HL-60 (cell line): Measurements from ENCODE around the gene RWDD1.

ENCODE experiments used
- DNase-seq, 2 experiments: peaks; one replicate each; pipeline ENCODE4 v3.0.0-alpha.2; 2010 to 2020; ENCODE audit warnings: low read depth in 1 of 2, low spot score in 1 of 2
- H3K27ac ChIP-seq: fragments of 250-450 bp; sonication (Bioruptor Pico); replicated peaks from 2 replicates; pipeline ENCODE4 v1.5.1; 2020; ENCODE audit warnings: mild to moderate bottlenecking, moderate library complexity
- H3K27me3 ChIP-seq: fragments of 250-450 bp; sonication (Bioruptor Pico); 2 replicates; pipeline ENCODE4 v1.5.1; 2021; ENCODE audit warnings: mild to moderate bottlenecking, moderate library complexity; ENCODE audit not compliant: insufficient read depth, poor library complexity, severe bottlenecking
- H3K4me3 ChIP-seq: replicated peaks from 2 replicates; pipeline ENCODE4 v1.5.1; 2011; ENCODE audit warnings: mild to moderate bottlenecking, control low read depth, low read length; ENCODE audit not compliant: insufficient read depth
- GABPA ChIP-seq: IDR thresholded peaks from 2 replicates; pipeline ENCODE4 v1.6.1; 2012; ENCODE audit warnings: low read depth
- POLR2AphosphoS5 ChIP-seq: IDR thresholded peaks from 2 replicates; pipeline ENCODE4 v1.6.1; 2012; ENCODE audit warnings: low read depth
- SPI1 ChIP-seq: IDR thresholded peaks from 2 replicates; pipeline ENCODE4 v1.6.1; 2012; ENCODE audit warnings: low read depth, mild to moderate bottlenecking, borderline replicate concordance
- TF ChIP-seq, protein P1 (sequence below): IDR thresholded peaks from one replicate; pipeline ENCODE4 v1.5.1; 2011; ENCODE audit warnings: low read length, control low read depth, inconsistent platforms; ENCODE audit not compliant: insufficient read depth
- TF ChIP-seq, protein P2 (sequence below): IDR thresholded peaks from 2 replicates; pipeline ENCODE4 v1.6.1; 2012; ENCODE audit warnings: low read depth; ENCODE audit not compliant: insufficient replicate concordance

RWDD1 gene

DNA sequence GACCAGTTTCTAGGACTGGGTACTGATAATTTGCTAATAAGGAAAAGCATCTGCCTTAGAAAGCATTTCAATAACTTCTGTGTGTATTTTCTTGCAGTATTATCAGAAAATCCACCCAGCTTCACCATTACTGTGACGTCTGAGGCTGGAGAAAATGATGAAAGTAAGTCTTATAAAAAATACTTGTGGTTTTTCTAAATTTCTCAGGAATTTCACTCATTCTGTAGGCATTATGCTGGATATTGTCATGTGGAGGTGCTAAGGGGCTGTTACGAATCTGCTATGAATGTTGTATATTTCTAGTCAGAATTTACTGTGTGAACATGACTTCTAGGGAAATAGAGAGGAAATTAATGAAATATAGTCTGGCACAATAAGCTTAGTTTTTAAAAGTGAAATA is 8.9 kb downstream of the RWDD1 start:
- no peak for DNase-seq
- TF ChIP-seq POLR2AphosphoS5 = no peak
- no peak overlapping the region for H3K4me3 ChIP-seq
- no peaks in the 10 kb centered on the region for H3K27me3 ChIP-seq
- no peak overlapping the region for H3K27ac ChIP-seq

DNA sequence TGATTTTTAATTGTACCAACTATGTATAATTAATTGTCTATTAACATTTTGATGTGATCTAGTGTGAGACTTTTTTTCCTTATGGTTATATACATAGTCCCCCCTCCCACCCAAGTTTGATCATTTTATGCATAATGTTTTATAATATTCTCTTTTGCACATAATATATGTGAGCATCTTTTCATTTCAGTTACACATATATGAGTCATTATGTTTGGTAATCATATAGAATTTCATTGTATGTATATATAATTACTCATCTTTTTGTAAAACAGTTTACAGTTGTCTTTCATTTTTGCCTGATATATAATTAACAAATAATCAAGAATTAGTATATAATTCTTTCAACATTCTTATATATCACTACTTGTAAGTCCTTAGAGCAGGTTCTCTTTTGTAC is 15.0 kb downstream of the RWDD1 start:
- H3K4me3 ChIP-seq = no peak overlapping the region

DNA sequence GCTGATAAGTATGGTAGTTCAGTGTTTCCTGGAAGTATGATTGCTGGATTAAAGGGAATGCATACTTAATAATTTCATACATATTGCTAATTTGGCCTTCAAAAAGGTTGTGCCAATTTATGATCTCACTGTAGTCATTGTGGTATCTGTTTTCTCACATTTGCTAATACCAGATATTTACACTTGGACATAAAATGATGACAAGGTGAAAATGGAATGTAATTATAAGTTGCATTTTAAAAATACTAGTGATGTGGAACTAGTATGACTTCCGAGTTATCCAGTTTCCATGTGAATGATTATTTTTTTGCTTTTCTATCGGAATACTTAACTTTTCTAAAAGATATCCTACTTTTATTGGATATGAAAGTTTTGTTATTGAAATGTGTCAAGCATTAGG is 15.4 kb downstream of the RWDD1 start:
- H3K27me3 ChIP-seq = no peaks in the 10 kb centered on the region
- TF ChIP-seq GABPA (no peak), POLR2AphosphoS5 (no peak), SPI1 (no peak)
- TF ChIP-seq, protein P1, sequence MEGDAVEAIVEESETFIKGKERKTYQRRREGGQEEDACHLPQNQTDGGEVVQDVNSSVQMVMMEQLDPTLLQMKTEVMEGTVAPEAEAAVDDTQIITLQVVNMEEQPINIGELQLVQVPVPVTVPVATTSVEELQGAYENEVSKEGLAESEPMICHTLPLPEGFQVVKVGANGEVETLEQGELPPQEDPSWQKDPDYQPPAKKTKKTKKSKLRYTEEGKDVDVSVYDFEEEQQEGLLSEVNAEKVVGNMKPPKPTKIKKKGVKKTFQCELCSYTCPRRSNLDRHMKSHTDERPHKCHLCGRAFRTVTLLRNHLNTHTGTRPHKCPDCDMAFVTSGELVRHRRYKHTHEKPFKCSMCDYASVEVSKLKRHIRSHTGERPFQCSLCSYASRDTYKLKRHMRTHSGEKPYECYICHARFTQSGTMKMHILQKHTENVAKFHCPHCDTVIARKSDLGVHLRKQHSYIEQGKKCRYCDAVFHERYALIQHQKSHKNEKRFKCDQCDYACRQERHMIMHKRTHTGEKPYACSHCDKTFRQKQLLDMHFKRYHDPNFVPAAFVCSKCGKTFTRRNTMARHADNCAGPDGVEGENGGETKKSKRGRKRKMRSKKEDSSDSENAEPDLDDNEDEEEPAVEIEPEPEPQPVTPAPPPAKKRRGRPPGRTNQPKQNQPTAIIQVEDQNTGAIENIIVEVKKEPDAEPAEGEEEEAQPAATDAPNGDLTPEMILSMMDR = no peak
- TF ChIP-seq, protein P2, sequence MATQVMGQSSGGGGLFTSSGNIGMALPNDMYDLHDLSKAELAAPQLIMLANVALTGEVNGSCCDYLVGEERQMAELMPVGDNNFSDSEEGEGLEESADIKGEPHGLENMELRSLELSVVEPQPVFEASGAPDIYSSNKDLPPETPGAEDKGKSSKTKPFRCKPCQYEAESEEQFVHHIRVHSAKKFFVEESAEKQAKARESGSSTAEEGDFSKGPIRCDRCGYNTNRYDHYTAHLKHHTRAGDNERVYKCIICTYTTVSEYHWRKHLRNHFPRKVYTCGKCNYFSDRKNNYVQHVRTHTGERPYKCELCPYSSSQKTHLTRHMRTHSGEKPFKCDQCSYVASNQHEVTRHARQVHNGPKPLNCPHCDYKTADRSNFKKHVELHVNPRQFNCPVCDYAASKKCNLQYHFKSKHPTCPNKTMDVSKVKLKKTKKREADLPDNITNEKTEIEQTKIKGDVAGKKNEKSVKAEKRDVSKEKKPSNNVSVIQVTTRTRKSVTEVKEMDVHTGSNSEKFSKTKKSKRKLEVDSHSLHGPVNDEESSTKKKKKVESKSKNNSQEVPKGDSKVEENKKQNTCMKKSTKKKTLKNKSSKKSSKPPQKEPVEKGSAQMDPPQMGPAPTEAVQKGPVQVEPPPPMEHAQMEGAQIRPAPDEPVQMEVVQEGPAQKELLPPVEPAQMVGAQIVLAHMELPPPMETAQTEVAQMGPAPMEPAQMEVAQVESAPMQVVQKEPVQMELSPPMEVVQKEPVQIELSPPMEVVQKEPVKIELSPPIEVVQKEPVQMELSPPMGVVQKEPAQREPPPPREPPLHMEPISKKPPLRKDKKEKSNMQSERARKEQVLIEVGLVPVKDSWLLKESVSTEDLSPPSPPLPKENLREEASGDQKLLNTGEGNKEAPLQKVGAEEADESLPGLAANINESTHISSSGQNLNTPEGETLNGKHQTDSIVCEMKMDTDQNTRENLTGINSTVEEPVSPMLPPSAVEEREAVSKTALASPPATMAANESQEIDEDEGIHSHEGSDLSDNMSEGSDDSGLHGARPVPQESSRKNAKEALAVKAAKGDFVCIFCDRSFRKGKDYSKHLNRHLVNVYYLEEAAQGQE = no peak
- H3K27ac ChIP-seq = no peak overlapping the region
- DNase-seq = no peak
- H3K4me3 ChIP-seq = no peak overlapping the region

More for the DNA sequence above, 15.0 kb downstream of the RWDD1 start:
- TF ChIP-seq GABPA (no peak), SPI1 (no peak), POLR2AphosphoS5 (no peak)
- TF ChIP-seq, protein P1 = no peak
- TF ChIP-seq, protein P2 = no peak
- H3K27ac ChIP-seq = no peak overlapping the region
- no peak for DNase-seq
- H3K27me3 ChIP-seq = no peaks in the 10 kb centered on the region

DNA sequence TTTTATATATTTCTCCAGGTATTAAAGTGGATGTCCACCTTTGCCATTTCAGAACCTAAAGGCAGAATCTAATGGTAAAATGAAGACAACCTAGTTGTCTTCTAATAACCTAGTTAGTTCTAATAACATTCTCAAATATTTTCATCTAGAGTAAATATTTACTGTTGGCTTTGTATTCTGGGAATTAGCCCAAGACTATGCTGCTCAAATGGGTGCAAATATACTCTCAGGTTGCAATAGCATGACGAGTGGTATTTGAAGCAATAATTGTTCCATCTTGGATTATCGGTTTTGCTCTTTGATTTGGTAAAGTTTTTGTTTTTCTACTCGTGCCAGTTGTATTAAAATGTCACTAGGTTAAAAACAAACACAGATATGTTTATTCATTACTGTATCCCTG is 23.9 kb downstream of the RWDD1 start:
- TF ChIP-seq, protein P2 = no peak
- TF ChIP-seq SPI1 = no peak
- TF ChIP-seq GABPA = no peak
- TF ChIP-seq, protein P1 = no peak
- TF ChIP-seq POLR2AphosphoS5 = no peak
- no peaks in the 10 kb centered on the region for H3K27me3 ChIP-seq
- no peak for DNase-seq
- no peak overlapping the region for H3K4me3 ChIP-seq
- H3K27ac ChIP-seq = no peak overlapping the region
